SK-N-SH (cell line): ENCODE measurements around the gene SDF4. TPM values are rescaled to one million over a fixed set of nuclear protein-coding genes. Genes with fewer than 3 reads are reported as not detected.

Source experiments
- CTCF ChIA-PET: fragments of 300-600, 350-600 bp; formaldehyde crosslinking; extraction: SDS; loops from one replicate; lab custom pipeline; 2021; lab: Yijun Ruan, JAX
- POLR2A ChIA-PET: fragments of 350-600 bp; sonication (Branson Sonifier 250); formaldehyde crosslinking; extraction: SDS; loops from one replicate; lab custom pipeline; 2020; ENCODE audit warnings: antibody characterized with exemption, inconsistent platforms; lab: Yijun Ruan, JAX
- DNase-seq: peaks from one replicate; pipeline ENCODE4 v3.0.0; 2012
- H2AFZ ChIP-seq: fragments of 200-600 bp; sonication (generic); 2 replicates; pipeline ENCODE4 v1.8.1; 2016; ENCODE audit warnings: antibody characterized with exemption, mild to moderate bottlenecking, low read depth
- H3F3A ChIP-seq: fragments of 200-600 bp; sonication (generic); replicated peaks from 2 replicates; pipeline ENCODE3; 2016; ENCODE audit warnings: antibody characterized with exemption, mild to moderate bottlenecking; ENCODE audit not compliant: insufficient read depth
- H3K27ac ChIP-seq, 2 experiments: fragments of 200-500 bp in 1 of 2; fragments of 200-600 bp in 1 of 2; sonication (Bioruptor generic) in 1 of 2; sonication (generic), shearing (Covaris generic) in 1 of 2; 2 replicates each; pipeline versions ENCODE4 v1.5.1 to v1.6.1; 2014 to 2016; ENCODE audit warnings: low read depth in 2 of 2, inconsistent platforms in 1 of 2, low read length in 1 of 2, mild to moderate bottlenecking in 1 of 2, mixed read lengths in 1 of 2
- H3K27me3 ChIP-seq: fragments of 200-600 bp; sonication (generic), shearing (Covaris generic); 2 replicates; pipeline ENCODE4 v1.6.1; 2016; ENCODE audit warnings: mixed run types; ENCODE audit not compliant: insufficient read depth
- H3K36me3 ChIP-seq, 2 experiments: fragments of 200-500 bp in 1 of 2; fragments of 200-600 bp in 1 of 2; sonication (Bioruptor generic) in 1 of 2; sonication (generic) in 1 of 2; replicated peaks in 1 of 2; 2 replicates each; pipeline versions ENCODE3 to v1.5.1; 2014 to 2016; ENCODE audit warnings: low read length in 1 of 2, mild to moderate bottlenecking in 1 of 2; ENCODE audit not compliant: insufficient read depth in 2 of 2, control insufficient read depth in 1 of 2
- H3K4me1 ChIP-seq, 2 experiments: fragments of 200-500 bp in 1 of 2; fragments of 200-600 bp in 1 of 2; sonication (Bioruptor generic) in 1 of 2; sonication (generic), shearing (Covaris generic) in 1 of 2; 2 replicates each; pipeline versions ENCODE4 v1.5.1 to v1.6.1; 2014 to 2016; ENCODE audit warnings: low read depth in 1 of 2, low read length in 1 of 2, mixed run types in 1 of 2; ENCODE audit not compliant: insufficient read depth in 2 of 2, control insufficient read depth in 1 of 2
- H3K4me2 ChIP-seq: fragments of 200-600 bp; sonication (generic), shearing (Covaris generic); 2 replicates; pipeline ENCODE4 v1.6.1; 2017; ENCODE audit warnings: mixed run types
- H3K4me3 ChIP-seq, 2 experiments: fragments of 200-500 bp in 1 of 2; fragments of 200-600 bp in 1 of 2; sonication (Bioruptor generic) in 1 of 2; sonication (generic), shearing (Covaris generic) in 1 of 2; 2 replicates each; pipeline versions ENCODE4 v1.5.1 to v1.8.1; 2014 to 2016; ENCODE audit warnings: low read depth in 2 of 2, inconsistent platforms in 1 of 2, low read length in 1 of 2, mild to moderate bottlenecking in 1 of 2, mixed read lengths in 1 of 2, moderate library complexity in 1 of 2
- H3K79me2 ChIP-seq: fragments of 200-600 bp; sonication (generic); 2 replicates; pipeline ENCODE4 v1.8.1; 2017; ENCODE audit warnings: mild to moderate bottlenecking; ENCODE audit not compliant: insufficient read depth
- H3K9ac ChIP-seq: fragments of 200-600 bp; sonication (generic); 2 replicates; pipeline ENCODE4 v1.6.1; 2017; ENCODE audit warnings: mixed run types
- H3K9me2 ChIP-seq: fragments of 200-600 bp; sonication (generic); 2 replicates; pipeline ENCODE4 v1.6.1; 2017; ENCODE audit warnings: mixed run types
- H3K9me3 ChIP-seq: fragments of 200-600 bp; sonication (generic); 2 replicates; pipeline ENCODE4 v1.6.1; 2017; ENCODE audit warnings: mixed run types, mild to moderate bottlenecking, moderate library complexity
- H4K20me1 ChIP-seq: fragments of 200-600 bp; sonication (generic); 2 replicates; pipeline ENCODE4 v1.6.1; 2017; ENCODE audit warnings: mild to moderate bottlenecking, mixed run types; ENCODE audit not compliant: insufficient read depth
- CHD2 ChIP-seq: fragments of 150-350 bp; IDR thresholded peaks from 2 replicates; pipeline ENCODE4 v1.6.1; 2018; ENCODE audit warnings: low read length; ENCODE audit not compliant: partially characterized antibody
- CTCF ChIP-seq: fragments of 200-600 bp; sonication (generic); IDR thresholded peaks from 2 replicates; pipeline ENCODE4 v1.6.1; 2017; ENCODE audit warnings: antibody characterized with exemption, mild to moderate bottlenecking, moderate library complexity
- ELF1 ChIP-seq: IDR thresholded peaks from 2 replicates; pipeline ENCODE4 v1.4.0; 2012
- EZH2phosphoT487 ChIP-seq: fragments of 200-600 bp; sonication (generic); IDR thresholded peaks from 2 replicates; pipeline ENCODE4 v1.6.1; 2017; ENCODE audit warnings: low read depth, mixed run types, mild to moderate bottlenecking, antibody characterized with exemption, moderate library complexity, borderline replicate concordance
- FOXJ3 ChIP-seq: sonication (generic); formaldehyde crosslinking; IDR thresholded peaks from 2 replicates; pipeline ENCODE4 v1.5.1; 2020; ENCODE audit warnings: mild to moderate bottlenecking, missing genetic modification reagents
- FOXM1 ChIP-seq: IDR thresholded peaks from 2 replicates; pipeline ENCODE4 v1.4.0; 2012; ENCODE audit warnings: low read depth, mild to moderate bottlenecking
- GABPA ChIP-seq: IDR thresholded peaks from 2 replicates; pipeline ENCODE4 v1.4.0; 2012; ENCODE audit warnings: low read depth, mild to moderate bottlenecking
- GATA2 ChIP-seq: sonication (generic); formaldehyde crosslinking; IDR thresholded peaks from 2 replicates; pipeline ENCODE4 v1.5.0; 2020; ENCODE audit warnings: mild to moderate bottlenecking, missing genetic modification reagents
- MAX ChIP-seq: IDR thresholded peaks from 2 replicates; pipeline ENCODE4 v1.4.0; 2012; ENCODE audit warnings: low read depth
- NRF1 ChIP-seq: IDR thresholded peaks from 2 replicates; pipeline ENCODE4 v1.6.1; 2012; ENCODE audit warnings: low read depth, mild to moderate bottlenecking, low read length
- RAD21 ChIP-seq: IDR thresholded peaks from 2 replicates; pipeline ENCODE4 v1.6.1; 2012; ENCODE audit warnings: mild to moderate bottlenecking, low read length
- RCOR1 ChIP-seq: fragments of 150-350 bp; IDR thresholded peaks from 2 replicates; pipeline ENCODE4 v1.6.1; 2017; ENCODE audit warnings: antibody characterized with exemption, low read length
- RFX5 ChIP-seq: IDR thresholded peaks from 2 replicates; pipeline ENCODE4 v1.6.1; 2012; ENCODE audit warnings: mild to moderate bottlenecking, improper control_type of control experiment, low read length
- SIN3A ChIP-seq: IDR thresholded peaks from 2 replicates; pipeline ENCODE4 v1.6.1; 2012; ENCODE audit warnings: low read depth, mild to moderate bottlenecking, low read length, moderate library complexity, borderline replicate concordance
- SMC3 ChIP-seq: IDR thresholded peaks from 2 replicates; pipeline ENCODE4 v1.6.1; 2012; ENCODE audit warnings: low read depth, low read length, improper control_type of control experiment
- TAF1 ChIP-seq: IDR thresholded peaks from 2 replicates; pipeline ENCODE4 v1.6.1; 2012; ENCODE audit warnings: low read depth, mild to moderate bottlenecking, low read length, moderate library complexity, borderline replicate concordance
- USF1 ChIP-seq: IDR thresholded peaks from 2 replicates; pipeline ENCODE4 v1.4.0; 2012; ENCODE audit warnings: low read depth, borderline replicate concordance
- USF2 ChIP-seq: fragments of 150-350 bp; IDR thresholded peaks from 2 replicates; pipeline ENCODE4 v1.6.1; 2017; ENCODE audit warnings: antibody characterized with exemption, low read length, low read depth, borderline replicate concordance
- YY1 ChIP-seq: IDR thresholded peaks from 2 replicates; pipeline ENCODE4 v1.4.0; 2012; ENCODE audit warnings: low read depth, mild to moderate bottlenecking
- ZBTB33 ChIP-seq: IDR thresholded peaks from 2 replicates; pipeline ENCODE4 v1.4.0; 2012; ENCODE audit warnings: low read depth, borderline replicate concordance
- WGBS: methylation state at CpG from one replicate; pipeline ENCODE4 v1.1.6; 2017; ENCODE audit warnings: low lambda C conversion rate; 5-methylcytosine and 5-hydroxymethylcytosine counted together
- polyA plus RNA-seq, 3 experiments: library from polyadenylated mRNA; depleted of rRNA; stranded (reverse); fragments of >200 nt; gene quantifications; 2 replicates each; pipeline ENCODE4 v1.2.3, GENCODE V29; 2012

Gene SDF4
- polyA plus RNA-seq, 1 of the 3 experiments (the other 2 are of a cell fraction): 265 TPM

GRCh38 chr1:1256956-1257871, 25.4 kb upstream of the SDF4 start (continued):
- TF ChIP-seq USF1: no peak
- no peak for TF ChIP-seq FOXM1
- TF ChIP-seq RCOR1: no peak
- TF ChIP-seq RFX5: no peak
- TF ChIP-seq, all 33 proteins: peak for 0

- POLR2A ChIA-PET: no interaction called here
- CTCF ChIA-PET: interaction anchor here (1.0 to 2.0 kb wide), 4 partner anchors 9 to 223 kb away, joined by 3 to 11 read pairs (median 4); partner anchors contain the start of gene C1QTNF12
- H3K27me3 ChIP-seq: no peaks in the 10 kb centered on the region
- TF ChIP-seq CHD2 (no peak), ELF1 (no peak), EZH2phosphoT487 (no peak), TAF1 (no peak), SIN3A (no peak), RAD21 (no peak), GABPA (no peak), FOXM1 (no peak), YY1 (no peak), FOXJ3 (no peak), RCOR1 (no peak), NRF1 (no peak), MAX (no peak), USF1 (no peak), USF2 (no peak), ZBTB33 (no peak), GATA2 (CRISPR knock-in tag) (no peak), SMC3 (no peak), CTCF (no peak), RFX5 (no peak)
- H3K9me2 ChIP-seq: no peaks in the 10 kb centered on the region
- H3K9me3 ChIP-seq: no peaks in the 10 kb centered on the region
- WGBS: 90% methylated on average over 1 of the region's 10 CpGs
- H3K79me2 ChIP-seq: 0 out of 2 replicates have a peak, but pooled peaks cover 2% of the 10 kb centered on the region
- H3K4me1 ChIP-seq: no peaks in the 10 kb centered on the region; a peak in 1 of 4 replicates
- no peak overlapping the region for H3K4me3 ChIP-seq
- H3F3A ChIP-seq: no peaks in the 10 kb centered on the region
- no peak overlapping the region for H3K4me2 ChIP-seq
- H2AFZ ChIP-seq: no peak overlapping the region
- peaks cover 0 to 52% of the 10 kb centered on the region in 2 experiments for H3K36me3 ChIP-seq
- H3K27ac ChIP-seq: no peak overlapping the region
- no peak for DNase-seq
- H4K20me1 ChIP-seq: 0 out of 2 replicates have a peak, but pooled peaks cover 11% of the 10 kb centered on the region
- H3K9ac ChIP-seq: no peak overlapping the region
Measured at GRCh38 chr1:1255611-1256010, 23.8 kb upstream of the SDF4 start.
